ENCODE data around the gene KCNH5.
"Not testable (repeated sequence)": the region's sequence is repeated elsewhere in the genome, so short reads cannot be mapped to it uniquely, and the experiment has no call there.

The KCNH5 gene

DNA sequence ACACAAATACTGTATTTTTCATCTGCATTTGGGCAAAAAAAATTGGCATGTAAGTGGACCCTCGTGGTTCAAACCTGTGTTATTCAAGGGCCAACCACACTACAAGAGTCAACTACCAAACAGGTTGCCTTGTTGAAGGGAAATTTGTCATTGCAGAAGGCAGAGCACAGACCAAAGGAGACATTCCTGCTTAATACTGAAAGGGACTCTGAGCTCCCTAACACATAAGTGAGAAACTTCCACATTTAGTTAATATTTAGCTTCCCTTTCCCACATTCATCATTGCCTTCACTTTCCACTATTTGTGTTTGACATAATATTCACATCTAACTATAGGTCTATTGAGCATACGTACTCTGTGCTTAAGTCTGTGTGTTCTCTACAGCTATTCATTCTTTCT is 266.9 kb downstream of the KCNH5 start:
- DNase-seq (ENCODE audit: low read depth): no peak
- H3K4me3 ChIP-seq (ENCODE audit: low read length): no peak overlapping the region
- TF ChIP-seq, protein P1, sequence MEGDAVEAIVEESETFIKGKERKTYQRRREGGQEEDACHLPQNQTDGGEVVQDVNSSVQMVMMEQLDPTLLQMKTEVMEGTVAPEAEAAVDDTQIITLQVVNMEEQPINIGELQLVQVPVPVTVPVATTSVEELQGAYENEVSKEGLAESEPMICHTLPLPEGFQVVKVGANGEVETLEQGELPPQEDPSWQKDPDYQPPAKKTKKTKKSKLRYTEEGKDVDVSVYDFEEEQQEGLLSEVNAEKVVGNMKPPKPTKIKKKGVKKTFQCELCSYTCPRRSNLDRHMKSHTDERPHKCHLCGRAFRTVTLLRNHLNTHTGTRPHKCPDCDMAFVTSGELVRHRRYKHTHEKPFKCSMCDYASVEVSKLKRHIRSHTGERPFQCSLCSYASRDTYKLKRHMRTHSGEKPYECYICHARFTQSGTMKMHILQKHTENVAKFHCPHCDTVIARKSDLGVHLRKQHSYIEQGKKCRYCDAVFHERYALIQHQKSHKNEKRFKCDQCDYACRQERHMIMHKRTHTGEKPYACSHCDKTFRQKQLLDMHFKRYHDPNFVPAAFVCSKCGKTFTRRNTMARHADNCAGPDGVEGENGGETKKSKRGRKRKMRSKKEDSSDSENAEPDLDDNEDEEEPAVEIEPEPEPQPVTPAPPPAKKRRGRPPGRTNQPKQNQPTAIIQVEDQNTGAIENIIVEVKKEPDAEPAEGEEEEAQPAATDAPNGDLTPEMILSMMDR (conservative IDR thresholded peaks at IDR 0.05; ENCODE audit: low read depth, low read length): no peak

DNA sequence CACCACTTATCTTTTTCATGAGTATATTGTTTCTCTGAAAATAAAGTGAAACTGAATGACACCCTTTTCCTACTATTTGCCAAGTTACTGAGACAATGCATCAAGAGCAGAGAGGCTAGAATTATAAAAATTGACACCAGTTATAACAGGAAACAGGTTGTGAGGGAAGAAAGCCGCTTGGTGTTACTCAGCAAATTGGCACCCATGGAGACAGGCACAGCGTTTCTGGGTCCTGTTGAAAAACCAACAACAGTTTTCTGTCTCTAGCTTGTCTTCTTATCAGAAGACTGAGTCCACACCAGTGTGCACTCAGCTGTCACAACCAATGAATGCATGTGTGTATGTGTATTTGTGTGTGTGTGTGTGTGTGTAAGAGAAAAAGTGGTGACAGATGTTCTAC is 267.7 kb downstream of the KCNH5 start:
- TF ChIP-seq, protein P1 (conservative IDR thresholded peaks at IDR 0.05; ENCODE audit: low read depth, low read length): no peak
- no peak for DNase-seq (ENCODE audit: low read depth)

DNA sequence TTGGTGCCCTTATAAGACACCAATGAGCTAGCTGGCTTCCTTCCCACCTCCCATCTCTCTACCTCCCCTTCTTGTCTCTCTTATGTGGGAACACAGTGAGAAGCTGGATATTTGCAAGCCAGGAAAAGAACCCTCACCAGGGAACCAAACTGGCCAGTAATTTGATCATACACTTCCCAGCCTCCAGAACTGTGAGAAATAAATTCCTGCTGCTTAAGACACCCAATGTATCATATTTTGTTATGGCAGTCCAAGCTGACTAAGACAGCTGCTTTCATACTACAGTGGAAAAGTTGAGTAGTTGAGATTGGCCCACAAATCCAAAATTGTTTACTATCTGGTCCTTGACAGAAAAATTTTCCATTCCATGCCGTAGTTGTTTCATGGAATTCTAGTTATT is 269.0 kb downstream of the KCNH5 start:
- TF ChIP-seq, protein P1 (conservative IDR thresholded peaks at IDR 0.05; ENCODE audit: low read depth, low read length): no peak
- DNase-seq (ENCODE audit: low read depth): no peak
- H3K4me3 ChIP-seq (ENCODE audit: low read length): no peak overlapping the region

More for the DNA sequence above, 267.7 kb downstream of the KCNH5 start:
- H3K4me3 ChIP-seq (ENCODE audit: low read length): no peak overlapping the region

DNA sequence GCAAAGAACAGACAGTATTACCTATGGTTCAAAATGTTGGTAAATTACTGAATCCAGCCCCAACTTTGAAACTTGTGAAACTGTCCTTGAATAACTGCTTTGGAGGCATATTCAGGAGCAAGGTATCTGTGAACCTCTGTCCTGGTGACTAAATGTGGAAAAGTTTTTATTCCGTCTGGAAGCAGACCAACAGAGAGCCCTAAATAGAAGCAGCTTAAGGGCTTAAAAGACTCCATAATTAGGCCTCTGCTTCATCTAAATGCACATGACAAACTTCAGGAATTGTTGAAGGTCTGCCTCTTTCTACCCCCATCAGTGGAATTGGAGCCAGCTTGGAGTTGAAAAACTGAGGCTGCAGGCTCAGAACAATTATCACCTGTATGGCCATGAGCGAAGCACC is 276.5 kb downstream of the KCNH5 start:
- TF ChIP-seq, protein P1 (conservative IDR thresholded peaks at IDR 0.05; ENCODE audit: low read depth, low read length): no peak
- peak; percentile 67 for DNase-seq (ENCODE audit: low read depth)

DNA sequence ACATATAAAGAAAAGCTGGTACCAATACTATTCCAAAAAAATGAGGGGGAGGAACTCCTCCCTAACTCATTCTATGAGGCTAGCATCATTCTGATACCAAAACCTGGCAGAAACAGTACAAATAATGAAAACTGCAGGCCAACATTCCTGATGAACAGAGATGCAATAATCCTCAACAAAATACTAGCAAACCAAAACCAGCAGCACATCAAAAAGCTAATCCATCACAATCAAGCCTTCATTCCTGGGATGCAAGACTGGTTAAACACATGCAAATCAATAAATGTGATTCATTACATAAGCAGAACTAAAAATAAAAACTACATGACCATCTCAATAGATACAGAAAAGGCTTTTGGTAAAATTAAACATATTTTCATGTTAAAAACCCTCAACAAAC is 281.3 kb downstream of the KCNH5 start:
- DNase-seq (ENCODE audit: low read depth): no peak
- TF ChIP-seq, protein P1 (conservative IDR thresholded peaks at IDR 0.05; ENCODE audit: low read depth, low read length): no peak
- no peak overlapping the region for H3K4me3 ChIP-seq (ENCODE audit: low read length)

More for the DNA sequence above, 276.5 kb downstream of the KCNH5 start:
- no peak overlapping the region for H3K4me3 ChIP-seq (ENCODE audit: low read length)

DNA sequence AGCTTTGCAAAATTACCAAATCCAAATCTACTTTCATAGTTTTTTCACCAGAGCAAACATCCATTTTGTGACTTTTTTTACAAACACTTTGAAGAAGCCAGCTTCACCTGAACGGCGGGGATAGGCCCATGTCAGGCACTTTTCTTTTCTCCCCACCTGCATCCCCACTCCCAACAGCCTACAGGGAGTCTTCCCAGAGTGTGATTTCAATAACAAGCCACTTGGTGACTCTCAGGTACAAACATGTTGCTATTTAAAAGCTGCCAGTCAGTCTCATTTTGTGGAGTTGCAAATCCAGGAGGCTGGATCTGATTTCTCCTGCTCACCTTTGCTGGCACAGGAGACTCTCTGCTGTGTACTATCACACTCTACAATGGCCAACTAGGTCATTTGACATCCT is 285.5 kb downstream of the KCNH5 start:
- DNase-seq (ENCODE audit: low read depth): no peak
- TF ChIP-seq, protein P1 (conservative IDR thresholded peaks at IDR 0.05; ENCODE audit: low read depth, low read length): no peak
- no peak overlapping the region for H3K4me3 ChIP-seq (ENCODE audit: low read length)

DNA sequence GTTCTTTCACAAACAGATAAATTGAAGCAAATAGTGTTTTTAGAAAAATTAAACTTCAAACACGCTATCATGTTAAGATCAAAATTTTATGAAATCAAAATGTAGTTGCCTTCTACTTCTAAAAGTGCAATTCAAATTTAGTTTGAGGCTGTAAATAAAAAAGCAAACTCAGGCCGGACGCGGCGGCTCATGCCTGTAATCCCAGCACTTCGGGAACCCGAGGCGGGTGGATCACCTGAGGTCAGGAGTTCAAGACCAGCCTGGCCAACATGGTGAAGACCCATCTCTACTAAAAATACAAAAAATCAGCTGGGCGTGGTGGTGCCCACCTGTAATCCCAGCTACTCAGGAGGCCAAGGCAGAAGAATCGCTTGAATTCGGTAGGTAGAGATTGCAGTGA is 298.4 kb downstream of the KCNH5 start:
- H3K4me3 ChIP-seq (ENCODE audit: low read length); DNase-seq (ENCODE audit: low read depth): not testable (repeated sequence)

DNA sequence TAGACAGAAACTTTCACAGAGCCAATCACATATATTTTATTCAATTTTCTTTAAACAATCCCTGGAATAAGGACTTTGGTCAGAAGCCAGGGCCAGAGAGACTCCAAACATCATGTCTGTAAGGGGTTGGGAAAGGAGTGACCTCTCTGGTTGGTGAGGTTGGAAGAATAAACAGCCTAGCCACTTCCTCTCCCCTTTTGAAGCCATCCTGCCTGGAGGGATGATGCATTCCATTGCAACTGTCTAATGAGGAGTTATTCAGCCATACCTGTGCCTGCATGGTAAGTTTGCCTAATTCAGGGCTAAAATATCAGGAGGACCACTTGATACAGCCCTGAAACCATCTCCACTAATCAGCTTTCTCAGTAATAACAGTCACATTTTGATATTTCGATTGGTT is 299.8 kb downstream of the KCNH5 start:
- H3K4me3 ChIP-seq (ENCODE audit: low read length): no peak overlapping the region
- no peak for DNase-seq (ENCODE audit: low read depth)
- TF ChIP-seq, protein P1 (conservative IDR thresholded peaks at IDR 0.05; ENCODE audit: low read depth, low read length): no peak
